Nephron progenitor cell (in vitro differentiated cells): ENCODE results near the gene RUNX3.

Source experiments
- DNase-seq: peaks from one replicate; pipeline ENCODE4 v3.0.0; 2021
- H3K27ac Mint-ChIP-seq: 2 replicates; pipeline ENCODE4 v1.8.0; 2021; ENCODE audit warnings: mild to moderate bottlenecking, moderate library complexity, mixed read lengths
- H3K27me3 Mint-ChIP-seq: 2 replicates; pipeline ENCODE4 v1.8.0; 2021; ENCODE audit warnings: mild to moderate bottlenecking, low read depth, mixed read lengths; ENCODE audit not compliant: poor library complexity
- H3K36me3 Mint-ChIP-seq: 2 replicates; pipeline ENCODE4 v1.8.0; 2021; ENCODE audit warnings: low read depth, mixed read lengths
- H3K4me1 Mint-ChIP-seq: 2 replicates; pipeline ENCODE4 v1.8.0; 2021; ENCODE audit warnings: mixed read lengths
- H3K4me3 Mint-ChIP-seq: 2 replicates; pipeline ENCODE4 v1.8.0; 2021; ENCODE audit warnings: mild to moderate bottlenecking, moderate library complexity, mixed read lengths
- H3K9me3 Mint-ChIP-seq: 2 replicates; pipeline ENCODE4 v1.8.0; 2021; ENCODE audit warnings: mild to moderate bottlenecking, moderate library complexity, mixed read lengths
- TF ChIP-seq, protein P1 (sequence below): fragments of 200-600 bp; sonication (generic); IDR thresholded peaks from 2 replicates; pipeline ENCODE4 v1.5.0; 2021; ENCODE audit warnings: antibody characterized with exemption

RUNX3 gene

DNA sequence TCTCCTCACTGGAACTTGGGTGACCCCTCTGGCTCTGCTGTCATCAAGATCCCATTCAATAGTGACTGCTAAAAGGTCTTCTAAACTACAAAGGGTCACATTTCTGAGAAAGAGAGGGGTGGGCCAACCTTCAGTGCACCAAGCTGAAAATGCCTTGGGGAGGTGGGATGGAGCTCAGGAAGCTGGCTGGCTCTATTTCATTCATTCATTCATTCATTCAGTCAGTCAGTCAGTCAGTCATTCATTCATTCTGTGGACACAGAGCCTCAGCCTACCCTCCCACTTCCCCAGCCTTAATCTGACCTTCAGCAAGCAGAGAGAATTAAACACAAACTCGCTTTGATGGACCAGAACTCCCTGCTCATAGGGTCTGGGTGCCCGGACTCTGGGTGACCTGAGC is 11.7 kb downstream of the RUNX3 start:
- TF ChIP-seq, protein P1, sequence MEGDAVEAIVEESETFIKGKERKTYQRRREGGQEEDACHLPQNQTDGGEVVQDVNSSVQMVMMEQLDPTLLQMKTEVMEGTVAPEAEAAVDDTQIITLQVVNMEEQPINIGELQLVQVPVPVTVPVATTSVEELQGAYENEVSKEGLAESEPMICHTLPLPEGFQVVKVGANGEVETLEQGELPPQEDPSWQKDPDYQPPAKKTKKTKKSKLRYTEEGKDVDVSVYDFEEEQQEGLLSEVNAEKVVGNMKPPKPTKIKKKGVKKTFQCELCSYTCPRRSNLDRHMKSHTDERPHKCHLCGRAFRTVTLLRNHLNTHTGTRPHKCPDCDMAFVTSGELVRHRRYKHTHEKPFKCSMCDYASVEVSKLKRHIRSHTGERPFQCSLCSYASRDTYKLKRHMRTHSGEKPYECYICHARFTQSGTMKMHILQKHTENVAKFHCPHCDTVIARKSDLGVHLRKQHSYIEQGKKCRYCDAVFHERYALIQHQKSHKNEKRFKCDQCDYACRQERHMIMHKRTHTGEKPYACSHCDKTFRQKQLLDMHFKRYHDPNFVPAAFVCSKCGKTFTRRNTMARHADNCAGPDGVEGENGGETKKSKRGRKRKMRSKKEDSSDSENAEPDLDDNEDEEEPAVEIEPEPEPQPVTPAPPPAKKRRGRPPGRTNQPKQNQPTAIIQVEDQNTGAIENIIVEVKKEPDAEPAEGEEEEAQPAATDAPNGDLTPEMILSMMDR, result no peak
- Mint-ChIP-seq H3K9me3 (no peaks in the 10 kb centered on the region), H3K27ac (no peak overlapping the region), H3K4me1 (peaks cover 53% of the 10 kb centered on the region), H3K36me3 (no peaks in the 10 kb centered on the region), H3K4me3 (no peak overlapping the region), H3K27me3 (peaks cover 35% of the 10 kb centered on the region)
- no peak for DNase-seq

DNA sequence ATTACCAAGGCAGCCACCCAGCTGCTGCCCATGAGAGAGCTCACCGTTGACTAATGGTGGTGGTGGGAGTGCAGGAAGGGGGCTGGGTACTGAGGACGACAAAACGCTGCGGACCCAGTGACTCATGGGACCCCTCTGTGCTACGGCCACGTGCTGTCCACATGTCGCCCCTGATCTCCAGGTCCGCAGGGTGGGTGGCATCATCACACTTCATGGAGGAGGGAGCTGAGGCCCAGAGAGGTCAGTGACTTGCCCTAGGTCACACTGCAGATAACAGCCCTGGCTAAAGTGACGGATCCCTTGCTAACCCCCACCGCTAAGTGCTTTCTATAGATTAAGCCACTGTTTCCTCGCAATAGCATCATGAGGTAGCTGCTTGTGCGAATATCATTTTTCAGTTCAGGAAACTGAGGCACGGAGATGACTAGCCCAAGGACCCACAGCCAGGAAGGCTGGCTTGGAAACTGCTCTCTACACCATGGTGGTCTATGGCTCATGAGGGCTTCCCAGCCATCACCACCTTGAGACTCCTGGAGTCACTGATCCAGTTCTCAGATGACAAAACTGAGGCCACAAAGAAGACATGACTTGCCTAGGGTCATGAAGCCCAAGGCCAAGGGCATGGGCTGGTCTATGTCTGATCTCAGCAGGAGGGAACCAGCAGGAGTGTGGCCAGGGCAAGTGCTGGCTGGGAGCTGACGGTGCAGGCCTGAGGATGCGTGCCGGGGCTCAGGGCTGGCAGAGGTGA is 12.6 kb downstream of the RUNX3 start:
- H3K4me1 Mint-ChIP-seq, result peaks cover 55% of the 10 kb centered on the region
- peaks cover 34% of the 10 kb centered on the region for H3K27me3 Mint-ChIP-seq
- DNase-seq, result no peak
- H3K36me3 Mint-ChIP-seq, result no peaks in the 10 kb centered on the region
- TF ChIP-seq, protein P1, result no peak
- H3K9me3 Mint-ChIP-seq, result no peaks in the 10 kb centered on the region
- no peak overlapping the region for H3K4me3 Mint-ChIP-seq
- no peak overlapping the region for H3K27ac Mint-ChIP-seq

DNA sequence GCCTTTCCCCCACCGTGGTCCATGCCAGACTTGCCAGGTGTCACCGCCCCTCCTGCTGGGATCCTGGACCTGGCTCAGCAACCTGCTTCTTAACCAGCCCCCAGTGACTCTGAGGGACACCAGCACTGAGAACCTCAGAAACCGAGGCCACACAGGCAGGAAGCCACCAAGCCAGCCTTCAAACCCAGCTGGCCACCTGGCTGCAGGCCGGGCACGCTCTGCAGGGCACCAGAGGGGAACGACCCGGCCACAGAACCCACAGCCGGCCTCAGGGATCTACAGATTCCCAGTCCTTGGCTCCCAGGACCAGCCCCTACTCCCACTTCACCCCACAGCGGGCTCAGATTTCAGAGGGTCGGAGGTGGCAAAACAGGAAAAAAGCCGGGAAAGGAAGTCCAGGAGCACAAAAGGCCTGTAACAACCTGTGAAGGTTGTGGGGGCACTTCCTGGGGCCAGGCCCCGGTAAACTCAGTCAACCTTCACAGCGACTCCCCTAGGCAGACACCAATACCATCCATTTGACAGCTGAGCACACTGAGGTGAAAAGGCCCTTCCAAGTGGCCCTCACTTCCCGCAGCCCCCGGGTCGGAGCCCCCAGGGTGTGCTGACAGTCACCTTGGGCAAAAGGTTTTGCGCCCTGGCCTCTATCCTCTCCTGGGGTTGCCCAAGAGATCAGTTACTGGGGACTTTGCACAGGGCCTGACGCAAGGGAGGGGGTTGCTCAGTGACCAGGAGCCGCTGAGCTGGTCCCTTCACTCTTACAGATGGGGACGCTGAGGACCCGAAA is 14.1 kb downstream of the RUNX3 start:
- TF ChIP-seq, protein P1, result no peak
- no peaks in the 10 kb centered on the region for H3K36me3 Mint-ChIP-seq
- H3K4me1 Mint-ChIP-seq, result peaks cover 70% of the 10 kb centered on the region
- no peak overlapping the region for H3K27ac Mint-ChIP-seq
- peaks cover 32% of the 10 kb centered on the region for H3K27me3 Mint-ChIP-seq
- no peaks in the 10 kb centered on the region for H3K9me3 Mint-ChIP-seq
- DNase-seq, result peak; percentile 46
- no peak overlapping the region for H3K4me3 Mint-ChIP-seq

DNA sequence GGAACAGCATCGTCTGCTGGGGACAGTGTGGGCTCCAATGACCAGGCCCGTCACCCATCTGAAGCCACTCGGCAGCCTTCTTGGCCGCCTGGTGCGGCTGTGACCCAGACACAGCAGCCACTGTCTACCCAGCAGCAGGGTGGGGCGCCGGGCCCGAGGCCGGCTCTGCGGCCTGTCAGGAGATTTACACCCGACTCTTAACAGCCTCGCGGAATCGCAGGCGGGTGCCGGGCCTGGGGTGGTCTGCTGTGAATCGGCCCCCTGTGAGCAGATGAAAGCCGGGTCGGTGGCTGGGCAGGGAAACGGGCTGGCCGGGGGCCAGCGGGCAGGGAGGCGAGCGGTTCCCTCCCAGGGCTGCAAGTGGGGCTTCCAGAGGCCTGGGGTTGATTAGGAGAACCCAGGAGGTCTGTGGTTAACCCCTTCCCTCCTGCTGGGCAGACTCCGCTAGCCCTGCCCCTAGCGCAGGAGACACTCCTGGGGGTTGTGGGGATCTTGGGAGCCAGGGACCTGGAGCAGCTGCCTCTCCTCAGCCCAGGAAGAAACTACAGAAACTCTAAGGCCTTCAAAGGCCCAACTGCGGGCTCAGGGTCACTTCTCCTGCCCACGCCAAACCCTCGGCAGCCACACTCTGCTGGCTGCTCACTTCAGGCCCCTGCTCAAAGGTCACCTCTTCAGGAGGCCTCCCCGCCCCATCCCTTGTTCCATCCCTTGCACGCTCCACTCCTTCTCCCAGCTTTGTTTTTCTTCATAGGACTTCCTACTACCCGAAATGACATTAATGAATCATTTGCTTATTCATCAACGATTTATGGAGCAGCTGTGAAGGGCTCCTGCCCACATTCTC is 15.6 kb downstream of the RUNX3 start:
- Mint-ChIP-seq H3K9me3 (no peaks in the 10 kb centered on the region), H3K36me3 (no peaks in the 10 kb centered on the region), H3K27ac (no peak overlapping the region), H3K4me3 (no peak overlapping the region), H3K4me1 (peaks cover 71% of the 10 kb centered on the region), H3K27me3 (peaks cover 20% of the 10 kb centered on the region)
- peak; percentile 62 for DNase-seq
- TF ChIP-seq, protein P1, result no peak

DNA sequence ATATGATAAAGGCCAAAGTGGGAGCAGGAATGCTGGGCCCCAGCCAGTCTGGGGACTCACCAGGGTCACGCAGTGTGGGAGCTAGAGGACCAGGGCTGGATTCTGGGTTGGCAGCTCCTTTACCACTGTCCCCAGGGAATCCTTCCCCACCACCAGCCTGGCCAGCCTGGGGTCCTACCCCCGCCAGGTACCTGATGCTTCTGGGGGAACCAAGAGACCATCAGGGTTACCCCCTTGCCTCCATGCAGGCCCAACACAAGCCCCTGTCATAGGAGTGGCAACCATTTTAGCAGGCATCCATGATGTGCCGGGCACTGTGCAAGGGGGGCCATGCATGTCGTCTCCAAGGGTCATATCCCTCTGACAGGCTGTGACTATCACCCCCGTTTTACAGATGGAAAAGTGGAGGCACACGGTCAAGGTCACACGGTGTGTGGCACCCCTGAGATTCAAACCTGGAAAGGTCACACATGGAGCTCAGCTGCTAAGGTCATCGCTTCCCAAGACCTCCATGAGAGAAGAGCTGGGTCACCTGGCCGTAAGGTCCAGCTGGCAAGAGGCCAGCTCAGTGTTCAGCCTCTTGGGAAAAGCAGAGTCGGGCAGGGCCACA is 16.4 kb downstream of the RUNX3 start:
- Mint-ChIP-seq H3K4me1 (peaks cover 72% of the 10 kb centered on the region), H3K27ac (no peak overlapping the region), H3K4me3 (no peak overlapping the region), H3K36me3 (no peaks in the 10 kb centered on the region), H3K27me3 (peaks cover 12% of the 10 kb centered on the region), H3K9me3 (no peaks in the 10 kb centered on the region)
- peak; percentile 2 for DNase-seq
- TF ChIP-seq, protein P1, result no peak
